Bone marrow (tissue), 2 donors: ENCODE measurements around the gene SPAG8.
A peak's percentile ranks its signal among the peaks of the same experiment; 100 is the strongest.

Experiments used
- DNase-seq, 2 donors: peaks; one replicate each; lab custom pipeline; 2025; lab: John Stamatoyannopoulos, UW

Gene SPAG8

DNA sequence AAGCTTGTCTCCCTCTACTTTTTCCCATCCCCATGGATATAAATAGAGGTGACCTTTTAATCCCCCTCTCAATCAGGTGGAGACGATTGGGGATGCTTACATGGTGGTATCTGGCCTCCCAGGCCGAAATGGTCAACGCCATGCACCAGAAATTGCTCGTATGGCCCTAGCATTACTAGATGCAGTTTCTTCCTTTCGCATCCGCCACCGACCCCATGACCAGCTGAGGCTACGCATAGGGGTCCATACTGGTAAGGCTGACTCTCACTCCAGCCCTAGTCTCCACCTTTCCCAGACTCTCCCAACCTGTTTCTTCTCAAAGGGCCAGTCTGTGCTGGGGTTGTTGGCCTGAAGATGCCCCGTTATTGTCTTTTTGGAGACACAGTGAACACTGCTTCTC, 3.6 kb downstream of the SPAG8 start:
- no peak for DNase-seq

DNA sequence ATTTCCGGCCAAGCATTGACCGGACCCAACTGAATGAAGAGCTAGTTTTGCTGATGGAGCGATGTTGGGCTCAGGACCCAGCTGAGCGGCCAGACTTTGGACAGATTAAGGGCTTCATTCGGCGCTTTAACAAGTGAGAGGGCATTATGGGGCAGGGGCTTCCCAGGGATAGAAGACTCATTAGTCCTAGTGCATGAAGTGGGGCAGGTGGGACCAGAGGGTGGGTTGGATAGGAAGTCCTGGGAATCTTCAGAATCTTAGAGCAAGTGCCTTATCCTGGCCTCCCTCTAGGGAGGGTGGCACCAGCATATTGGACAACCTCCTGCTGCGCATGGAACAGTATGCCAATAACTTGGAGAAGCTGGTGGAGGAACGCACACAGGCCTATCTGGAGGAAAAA, 6.0 kb downstream of the SPAG8 start:
- no peak for DNase-seq

DNA sequence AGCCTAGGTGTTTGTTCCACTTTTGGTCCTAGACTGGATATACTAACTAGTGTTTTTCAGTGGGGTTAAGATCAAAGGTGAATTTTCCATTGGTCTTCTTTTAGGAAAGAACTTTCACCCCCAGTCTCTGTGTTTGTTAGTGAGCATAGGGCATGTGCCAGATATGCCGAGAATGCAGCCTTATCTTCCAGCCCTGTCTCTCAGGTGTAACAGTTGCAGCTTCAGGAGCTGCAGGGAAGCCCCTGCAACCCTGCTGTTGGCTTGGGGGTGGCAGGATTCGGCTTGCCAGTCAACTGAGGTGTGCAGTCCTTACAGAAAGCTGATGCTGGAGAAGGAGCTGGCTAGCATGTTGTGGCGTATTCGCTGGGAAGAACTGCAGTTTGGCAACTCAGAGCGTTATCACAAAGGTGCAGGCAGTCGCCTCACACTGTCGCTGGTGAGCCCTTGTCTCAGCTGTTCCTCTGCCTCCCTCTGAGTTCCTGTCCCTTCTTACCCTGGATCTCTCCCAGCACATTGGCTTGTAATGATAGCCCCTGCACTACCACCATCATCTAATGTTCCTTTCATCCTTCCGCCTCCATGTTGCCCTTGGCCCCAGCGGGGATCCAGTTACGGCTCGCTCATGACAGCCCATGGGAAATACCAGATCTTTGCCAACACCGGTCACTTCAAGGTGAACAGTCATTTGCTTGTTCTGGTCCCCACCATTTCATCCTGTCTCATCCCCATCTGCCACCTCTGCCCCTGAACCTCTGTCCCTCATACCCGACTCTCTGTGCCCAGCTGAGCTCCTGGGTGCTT, 10.5 kb downstream of the SPAG8 start:
- DNase-seq = no peak

DNA sequence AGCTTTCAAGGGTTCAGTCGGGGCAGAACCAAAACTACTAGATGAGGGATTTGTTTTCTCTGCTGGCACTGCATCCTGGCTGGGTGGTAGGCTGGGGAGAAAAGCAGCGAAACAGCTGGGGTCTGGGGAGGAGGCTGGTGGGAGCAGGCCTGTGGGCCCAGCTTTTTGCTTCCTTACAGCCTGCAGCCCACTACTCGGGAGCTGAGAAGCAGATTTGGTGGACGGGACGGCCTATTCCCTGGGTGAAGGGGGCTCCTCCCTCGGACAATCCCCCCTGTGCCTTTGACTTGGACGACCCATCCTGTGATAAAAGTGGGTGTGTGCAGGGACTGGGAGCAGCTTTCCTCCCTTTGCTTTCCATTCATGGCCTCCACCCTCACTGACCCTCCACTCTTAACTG, 11.5 kb downstream of the SPAG8 start:
- DNase-seq = no peak

DNA sequence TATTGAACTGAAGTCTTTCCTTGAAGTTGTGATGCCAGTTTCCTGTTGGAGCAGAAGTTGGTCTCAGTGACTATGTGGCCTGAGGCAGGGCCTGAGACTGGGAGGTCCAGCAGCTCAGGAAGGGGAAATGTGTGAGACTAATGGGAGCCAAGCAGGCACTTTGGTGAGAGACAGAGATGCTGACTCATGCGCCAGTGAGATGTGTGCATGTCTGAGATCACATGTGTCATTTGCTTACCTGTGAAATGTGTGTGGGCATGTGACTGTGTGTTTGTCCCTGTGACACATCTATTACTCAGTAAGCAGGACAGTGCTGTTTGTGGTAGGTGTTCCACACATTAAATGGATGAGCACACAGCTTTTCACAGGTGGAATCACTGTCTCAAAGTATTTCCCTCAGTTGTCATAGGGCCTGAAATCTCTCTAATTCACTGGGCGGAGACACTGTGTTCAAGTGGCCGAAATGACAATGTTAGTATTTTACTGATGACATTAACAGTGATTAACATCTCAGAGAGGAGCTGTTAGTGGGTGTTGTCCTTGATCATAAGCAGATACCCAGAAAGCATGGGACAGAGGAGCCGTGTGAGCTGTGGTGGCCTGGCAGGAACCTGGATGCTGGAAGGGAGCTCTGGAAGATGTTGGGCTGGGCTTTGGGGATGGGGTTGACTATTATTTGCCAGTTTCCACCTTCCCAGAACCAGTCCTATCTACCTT, 13.2 kb downstream of the SPAG8 start:
- DNase-seq = no peak

DNA sequence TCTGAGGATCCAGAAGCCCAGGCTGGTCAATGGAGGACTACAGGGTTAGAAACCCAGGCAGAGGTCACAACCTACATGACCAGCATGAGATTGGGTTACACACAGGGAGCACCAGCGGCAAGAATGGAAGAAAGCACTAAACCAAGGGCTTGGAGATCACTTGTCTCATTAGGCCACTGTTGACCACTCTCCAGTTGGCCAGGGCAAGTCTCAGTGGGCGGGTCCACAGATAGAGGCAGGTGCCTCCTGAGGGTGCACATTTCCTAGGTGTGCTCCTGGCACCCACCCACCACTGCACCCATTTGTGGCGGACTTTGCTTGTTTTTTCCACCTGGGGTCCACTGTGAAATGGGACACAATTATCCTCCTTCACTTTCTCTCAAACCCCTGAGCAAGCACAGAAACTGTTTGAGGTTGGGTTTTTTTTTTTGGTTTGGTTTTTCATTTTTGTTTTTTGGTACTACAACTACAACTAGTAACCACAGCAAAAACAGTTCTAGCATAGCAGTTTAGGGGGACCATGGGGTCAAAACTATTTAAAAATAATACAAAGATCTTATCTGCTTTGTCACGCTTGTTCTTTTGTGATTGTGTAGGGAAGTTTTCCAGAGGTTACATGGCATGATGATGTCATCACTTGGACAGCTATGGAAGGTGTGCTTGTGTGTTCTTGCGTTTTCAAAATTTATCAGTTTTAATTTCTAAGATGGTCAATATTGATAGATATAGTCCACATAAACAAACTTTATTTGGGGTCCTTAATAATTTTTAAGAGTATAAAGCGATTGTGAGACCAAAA, 14.6 kb downstream of the SPAG8 start:
- no peak for DNase-seq

DNA sequence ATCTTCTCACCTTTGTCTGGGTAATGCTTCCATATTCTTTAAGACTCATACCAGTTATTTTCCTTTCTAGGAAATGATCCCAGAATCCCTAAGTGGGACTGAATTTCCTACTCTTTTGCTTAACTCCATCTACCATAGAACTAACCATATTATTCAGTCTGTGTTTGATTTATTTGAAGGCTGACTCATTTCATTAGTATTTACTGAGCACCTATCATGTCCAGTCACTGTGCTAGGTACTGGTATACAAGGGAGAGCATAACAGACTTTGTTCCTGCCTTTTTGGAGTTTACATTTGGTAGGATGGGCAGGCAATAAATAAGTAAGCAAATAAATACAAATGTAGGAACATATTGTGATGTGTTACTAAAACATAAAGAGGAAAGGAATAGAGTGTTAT, 16.4 kb downstream of the SPAG8 start:
- no peak for DNase-seq

DNA sequence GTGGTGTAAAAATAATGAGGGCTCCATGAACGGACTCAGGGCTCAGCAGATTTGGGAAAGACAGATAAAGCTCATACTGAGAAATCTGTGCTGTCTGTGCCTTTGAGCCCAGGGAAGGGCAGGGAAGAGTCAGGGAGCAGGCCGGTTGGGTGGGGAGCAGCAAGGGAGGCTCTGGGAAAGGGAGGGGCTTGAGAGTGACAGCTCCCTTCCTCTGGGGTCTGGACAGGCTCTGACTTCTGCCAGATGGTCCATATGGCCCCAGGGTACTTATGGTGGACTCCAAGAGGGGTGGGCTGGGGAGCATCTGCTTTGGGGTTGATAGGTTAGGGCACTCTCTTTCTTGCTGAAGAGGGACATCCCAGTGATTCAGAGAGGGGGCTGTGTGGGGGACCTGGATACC, 18.6 kb downstream of the SPAG8 start:
- no peak for DNase-seq

DNA sequence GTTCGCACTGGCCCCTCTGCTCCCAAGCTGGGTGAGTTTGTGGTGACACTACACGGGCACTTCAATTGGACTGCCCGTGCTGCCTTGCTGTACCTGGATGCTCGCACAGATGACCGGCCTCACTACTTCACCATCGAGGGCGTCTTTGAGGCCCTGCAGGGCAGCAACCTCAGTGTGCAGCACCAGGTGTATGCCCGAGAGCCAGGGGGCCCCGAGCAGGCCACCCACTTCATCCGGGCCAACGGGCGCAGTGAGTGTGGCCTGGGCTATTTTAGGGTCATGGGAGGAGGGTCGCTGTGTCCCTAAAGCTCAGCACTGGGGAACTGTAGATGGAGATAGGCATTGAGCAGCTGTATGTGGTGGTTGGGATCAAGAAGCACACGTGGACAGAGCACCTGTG, 19.2 kb downstream of the SPAG8 start:
- DNase-seq = no peak

DNA sequence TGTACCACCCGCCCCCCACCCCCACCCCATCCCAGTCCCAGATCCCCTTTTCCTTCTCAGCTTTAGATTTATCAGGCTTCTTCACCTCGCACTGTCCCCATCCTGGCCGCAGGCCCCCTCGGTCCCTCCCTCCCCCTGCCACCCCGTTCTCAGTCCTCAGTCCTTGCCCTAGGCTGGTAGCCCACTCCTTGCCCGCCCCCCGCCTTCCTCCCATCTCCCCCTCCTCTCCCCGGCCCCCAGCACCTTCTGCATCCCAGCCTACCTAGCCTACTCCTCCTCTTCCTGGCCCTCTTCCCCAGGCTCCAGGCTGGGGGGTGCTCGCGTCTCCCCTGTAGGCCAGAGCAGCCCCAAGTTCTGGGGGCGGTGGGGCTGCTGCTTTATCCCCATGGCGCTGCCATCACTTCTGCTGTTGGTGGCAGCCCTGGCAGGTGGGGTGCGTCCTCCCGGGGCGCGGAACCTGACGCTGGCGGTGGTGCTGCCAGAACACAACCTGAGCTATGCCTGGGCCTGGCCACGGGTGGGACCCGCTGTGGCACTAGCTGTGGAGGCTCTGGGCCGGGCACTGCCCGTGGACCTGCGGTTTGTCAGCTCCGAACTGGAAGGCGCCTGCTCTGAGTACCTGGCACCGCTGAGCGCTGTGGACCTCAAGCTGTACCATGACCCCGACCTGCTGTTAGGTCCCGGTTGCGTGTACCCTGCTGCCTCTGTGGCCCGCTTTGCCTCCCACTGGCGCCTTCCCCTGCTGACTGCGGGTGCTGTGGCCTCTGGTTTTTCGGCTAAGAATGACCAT, 19.8 kb downstream of the SPAG8 start:
- no peak for DNase-seq

DNA sequence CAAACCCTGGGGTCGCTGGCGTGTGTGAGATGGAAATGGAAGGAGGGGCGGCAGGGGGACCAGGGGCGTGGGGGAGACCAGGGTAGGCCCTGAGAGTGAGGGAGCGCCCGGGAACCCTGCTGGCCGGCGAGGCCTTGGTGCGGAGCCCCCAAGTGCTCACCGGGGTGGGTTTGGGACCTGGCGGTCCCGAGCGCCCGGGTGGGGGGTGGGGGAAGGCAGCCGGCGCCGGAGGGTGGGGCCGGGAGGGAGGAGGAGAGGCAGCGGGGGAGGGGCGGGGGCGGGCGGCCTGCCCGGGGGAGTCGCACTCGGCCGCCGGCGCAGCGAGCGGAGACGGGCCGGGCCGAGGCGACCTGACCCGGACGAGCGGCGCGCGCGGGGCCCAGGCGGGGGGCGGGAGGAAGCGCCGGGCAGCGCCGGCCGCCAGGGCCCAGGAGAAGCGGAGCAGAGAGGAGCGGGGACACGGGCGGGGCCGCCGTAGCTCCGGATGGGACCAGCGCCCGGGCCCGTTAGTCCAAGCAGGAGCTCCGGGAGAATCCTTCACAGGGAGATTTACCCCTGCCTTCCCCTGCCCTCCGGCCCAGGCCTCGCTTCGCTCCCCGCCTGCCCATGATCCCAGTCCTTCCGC, 20.7 kb downstream of the SPAG8 start, which contains the start of gene NPR2:
Gene NPR2, plus strand, starts transcription at position 295 of the 625 bp plus-strand sequence. CDS start 818 bp downstream, outside the sequence.
- no peak for DNase-seq

DNA sequence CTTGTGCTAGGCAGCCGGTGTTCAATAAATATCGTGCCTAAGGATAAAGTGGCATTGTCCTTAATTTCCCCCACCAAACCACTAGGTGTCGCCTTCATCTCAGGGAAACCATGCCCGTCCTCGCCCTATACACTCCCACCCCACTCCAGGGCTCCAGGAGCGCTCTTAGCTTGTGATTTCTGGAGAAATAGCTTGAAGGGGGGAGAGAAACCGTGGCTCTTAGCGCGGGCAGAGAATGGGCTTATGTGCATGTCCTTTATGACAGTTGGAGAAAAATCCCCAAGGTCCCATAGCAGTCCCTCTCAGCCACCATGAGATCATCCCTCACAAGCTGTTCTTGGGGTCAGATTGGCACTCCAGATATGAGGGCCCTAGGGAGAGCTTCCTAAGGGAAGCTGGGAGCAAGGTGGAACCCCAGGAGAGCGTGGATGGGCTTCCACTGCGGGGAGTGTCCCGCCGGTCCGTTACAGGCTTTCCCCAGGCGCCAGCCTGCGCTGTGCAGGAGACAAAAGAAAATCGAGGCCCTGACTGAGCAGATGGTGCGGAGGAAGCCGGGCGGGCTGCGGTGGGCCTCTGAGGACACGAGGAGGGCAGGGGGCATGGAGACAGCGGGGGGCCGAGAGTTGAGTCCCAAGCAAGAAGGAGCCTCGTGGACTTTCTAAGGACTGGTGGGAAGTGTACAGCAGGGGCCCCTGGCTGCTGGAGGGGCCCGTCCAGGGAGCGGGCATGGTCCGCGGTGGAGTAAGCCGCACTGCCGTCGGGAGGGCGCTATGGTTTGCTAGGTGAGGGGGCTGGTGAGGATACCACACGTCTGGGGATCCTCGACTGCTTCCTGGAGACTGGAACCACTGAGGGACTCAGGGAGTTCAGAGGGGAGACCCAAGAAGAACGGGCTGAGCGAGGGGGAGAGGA, 21.4 kb downstream of the SPAG8 start:
- DNase-seq = peak; percentile 23 to 73

DNA sequence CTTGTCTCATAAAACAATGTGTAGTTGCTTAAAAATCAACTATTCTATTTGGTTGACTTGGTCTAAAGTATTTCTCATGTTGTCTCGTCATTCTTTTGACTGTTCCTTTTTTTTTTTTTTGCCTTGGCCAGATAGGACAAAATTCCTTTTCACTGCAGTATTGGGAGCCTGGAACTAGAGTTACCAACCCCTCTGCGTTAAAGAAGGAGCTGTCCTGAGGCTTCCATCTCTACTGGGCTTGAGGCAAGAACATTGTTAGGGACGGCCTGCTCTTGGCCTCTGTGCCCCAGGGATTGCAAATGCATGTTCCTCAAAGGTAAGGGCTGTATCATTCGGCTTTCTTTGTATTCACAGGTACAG, 22.1 kb downstream of the SPAG8 start:
- no peak for DNase-seq

DNA sequence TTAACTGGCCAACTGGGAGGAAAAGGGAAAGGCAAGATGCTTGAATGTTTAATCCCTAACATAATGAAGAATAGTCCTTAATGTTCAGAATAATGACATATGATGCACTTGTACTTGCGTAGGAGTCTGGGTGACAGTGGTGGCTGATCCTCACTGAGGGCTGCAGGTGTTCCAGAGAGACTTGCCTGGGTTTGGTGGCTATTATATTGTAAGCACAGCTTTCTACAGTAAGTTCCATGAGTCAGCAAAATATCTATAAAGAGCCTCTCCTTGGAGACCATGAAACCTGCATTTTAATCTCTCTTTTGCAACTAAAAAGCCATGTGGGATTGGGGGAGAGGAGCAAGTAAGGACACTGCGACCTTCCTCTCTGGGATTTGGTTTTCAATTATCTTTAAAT, 22.5 kb downstream of the SPAG8 start:
- no peak for DNase-seq

DNA sequence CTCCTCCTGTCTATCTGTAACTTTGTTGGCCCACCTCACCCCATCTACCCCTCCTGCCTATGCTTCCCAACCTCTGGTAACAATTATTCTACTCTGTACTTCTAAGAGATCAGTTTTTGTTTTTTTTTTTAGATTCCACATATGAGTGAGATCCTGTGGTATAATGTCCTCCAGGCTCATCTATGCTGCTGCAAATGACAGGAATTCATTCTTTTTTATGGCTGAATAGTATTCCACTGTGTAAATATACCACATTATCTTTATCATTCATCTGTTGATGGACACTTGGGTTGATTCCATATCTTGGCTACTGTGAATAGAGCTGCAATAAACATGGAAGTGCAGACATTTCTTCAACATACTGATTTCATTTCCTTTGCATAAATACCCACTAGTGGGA, 28.6 kb downstream of the SPAG8 start:
- no peak for DNase-seq

DNA sequence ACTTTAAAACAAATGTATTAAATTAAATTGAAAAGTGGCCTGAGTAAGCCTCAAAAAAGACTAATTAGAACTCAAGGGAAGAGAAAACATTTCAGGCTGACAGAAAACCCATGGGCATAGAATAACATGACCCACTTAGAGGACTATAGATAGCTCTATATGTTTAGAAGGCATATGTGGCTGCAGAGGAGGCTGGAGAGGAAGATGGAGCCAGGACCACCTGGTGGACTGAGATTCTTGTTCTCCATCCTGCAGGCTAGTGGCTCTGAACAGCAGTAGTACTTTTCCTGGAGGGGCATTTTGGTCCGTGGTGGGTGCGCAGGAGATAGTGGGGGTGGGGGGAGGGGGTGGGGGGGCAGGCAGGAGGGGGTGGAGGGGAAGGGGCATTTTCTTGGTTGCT, 31.0 kb downstream of the SPAG8 start:
- no peak for DNase-seq

DNA sequence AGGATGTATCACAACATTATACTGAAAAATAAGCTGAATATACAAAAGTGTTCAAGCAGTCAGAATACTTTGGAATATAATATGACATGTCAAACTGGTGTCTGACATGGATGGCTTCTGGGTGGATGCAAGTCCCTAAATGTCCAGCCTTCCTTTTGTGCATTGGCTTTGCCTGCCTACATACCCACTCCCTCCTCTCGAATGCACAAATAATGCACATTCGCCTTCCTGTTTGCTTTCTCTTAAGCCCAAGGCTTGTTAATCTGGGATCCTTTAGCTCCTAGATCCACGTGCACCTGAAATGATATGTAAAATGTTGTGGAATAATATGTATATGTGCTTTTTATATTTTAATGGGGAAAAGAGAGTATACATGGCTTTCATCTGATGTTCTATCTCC, 33.6 kb downstream of the SPAG8 start:
- no peak for DNase-seq

DNA sequence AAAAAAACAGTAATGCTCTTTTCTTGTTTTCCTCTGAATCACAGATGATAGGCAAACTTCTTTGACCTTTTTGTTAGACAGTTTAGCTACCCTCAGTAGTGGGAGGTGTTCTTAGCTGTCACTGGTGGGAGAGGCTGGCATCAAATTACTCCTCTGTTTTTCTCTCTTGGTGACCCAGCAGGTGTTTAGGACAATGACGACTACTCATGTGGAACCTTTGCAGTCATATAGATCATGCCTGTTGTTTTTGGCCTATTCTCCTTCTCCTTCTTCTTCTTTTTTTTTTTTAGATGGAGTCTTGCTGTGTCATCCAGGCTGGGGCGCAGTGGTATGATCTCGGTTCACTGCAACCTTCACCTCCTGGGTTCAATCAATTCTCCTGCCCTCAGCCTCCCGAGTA, 36.0 kb downstream of the SPAG8 start:
- no peak for DNase-seq

DNA sequence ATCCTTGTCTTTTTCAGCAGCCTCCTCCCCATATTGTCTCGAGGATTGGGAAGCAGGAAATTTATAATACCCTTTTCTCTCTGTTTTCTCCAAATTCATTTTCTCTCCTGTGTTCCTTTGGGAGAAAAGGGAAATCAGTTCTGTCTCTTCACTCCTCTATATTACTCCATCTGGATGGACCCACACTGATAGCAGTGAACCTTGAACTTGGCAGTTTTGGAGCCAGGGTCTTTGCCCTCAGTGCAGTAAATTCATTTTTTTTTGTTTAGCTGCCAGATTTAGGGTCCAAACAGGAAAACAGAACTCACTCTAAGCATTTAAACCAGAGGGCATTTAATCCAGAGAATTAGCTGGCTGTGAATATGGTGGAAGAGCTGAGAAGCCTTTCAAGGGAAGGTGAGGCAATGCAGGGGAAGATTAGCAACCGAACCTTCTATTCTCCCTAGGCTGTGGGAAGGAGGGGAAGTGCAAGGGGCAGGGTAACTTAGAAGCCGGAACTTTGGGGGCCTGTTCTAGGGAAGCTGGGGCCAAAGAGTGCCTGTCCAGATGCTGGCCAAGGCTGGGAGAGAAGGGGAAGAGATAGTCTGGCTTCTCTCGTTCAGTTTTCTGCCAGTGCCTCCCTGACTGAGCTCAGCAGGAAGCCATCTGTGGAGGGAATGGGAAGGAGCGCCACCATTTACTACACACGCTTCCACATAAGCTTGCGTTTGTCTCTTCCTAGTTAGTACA, 37.0 kb downstream of the SPAG8 start:
- DNase-seq = no peak

DNA sequence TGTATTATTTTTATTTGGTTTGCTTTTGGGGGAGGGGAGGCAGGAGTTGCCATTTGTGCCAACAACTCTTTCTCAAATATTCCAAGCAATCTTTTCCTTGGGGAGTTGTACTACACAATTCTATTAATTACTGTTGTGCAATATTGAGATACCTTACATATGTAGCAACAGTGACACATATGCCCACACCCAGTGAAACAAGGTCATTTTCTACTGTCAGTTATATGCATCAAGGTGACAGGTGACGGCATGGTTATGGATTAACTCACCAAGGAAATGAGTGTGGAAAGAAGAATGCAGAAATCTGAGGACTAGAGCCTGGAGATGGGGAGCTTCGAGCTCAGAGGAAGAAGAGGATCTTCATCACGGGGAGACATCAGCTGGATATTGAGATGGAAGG, 40.1 kb downstream of the SPAG8 start:
- no peak for DNase-seq
